Activated T-helper 9 cell treated with anti-CD3 and anti-CD28 coated beads, Interleukin-2, amount 50 U/mL, for 16 hours (primary cell): ENCODE measurements around the gene PRKAR2B.
"Not testable (repeated sequence)": the region's sequence is repeated elsewhere in the genome, so short reads cannot be mapped to it uniquely, and the experiment has no call there.

ENCODE experiments used
- DNase-seq: peaks from one replicate; pipeline ENCODE4 v3.0.0-alpha.2; 2020; ENCODE audit warnings: low read depth

PRKAR2B gene

DNA sequence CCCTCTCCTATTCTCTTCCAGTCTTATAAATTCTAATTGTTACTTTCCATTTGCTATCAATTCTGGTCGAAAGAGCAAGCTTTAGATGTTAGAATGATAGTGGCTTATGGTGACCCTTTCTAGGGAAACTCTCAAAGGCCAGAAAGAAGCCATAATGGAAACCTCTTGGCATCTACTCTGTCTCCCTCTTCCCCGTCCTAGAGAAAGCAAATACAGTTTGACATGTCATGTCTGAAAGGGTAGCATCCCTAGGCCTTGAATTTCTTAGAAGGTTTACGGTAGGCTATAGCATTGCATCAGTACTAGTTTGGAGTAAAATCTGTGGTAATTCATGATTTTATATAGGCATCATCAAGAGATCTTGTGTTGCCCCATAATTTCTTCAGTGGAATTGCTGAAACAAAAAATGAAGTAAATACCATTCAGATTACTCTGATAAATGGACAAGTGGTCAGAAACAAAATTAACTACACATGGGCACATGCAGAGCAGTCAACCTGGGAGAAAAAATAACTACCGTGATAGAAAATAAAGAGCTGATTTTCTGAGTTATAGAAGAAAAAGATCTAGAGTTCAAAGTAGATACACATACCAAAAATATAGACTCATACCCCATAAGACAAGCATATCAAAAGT is 4.4 kb downstream of the PRKAR2B start:
- DNase-seq, result no peak

GRCh38 chr7:107049480-107049879 is 5.0 kb downstream of the PRKAR2B start:
- DNase-seq, result no peak

GRCh38 chr7:107049971-107050532 is 5.5 kb downstream of the PRKAR2B start:
- no peak for DNase-seq

DNA sequence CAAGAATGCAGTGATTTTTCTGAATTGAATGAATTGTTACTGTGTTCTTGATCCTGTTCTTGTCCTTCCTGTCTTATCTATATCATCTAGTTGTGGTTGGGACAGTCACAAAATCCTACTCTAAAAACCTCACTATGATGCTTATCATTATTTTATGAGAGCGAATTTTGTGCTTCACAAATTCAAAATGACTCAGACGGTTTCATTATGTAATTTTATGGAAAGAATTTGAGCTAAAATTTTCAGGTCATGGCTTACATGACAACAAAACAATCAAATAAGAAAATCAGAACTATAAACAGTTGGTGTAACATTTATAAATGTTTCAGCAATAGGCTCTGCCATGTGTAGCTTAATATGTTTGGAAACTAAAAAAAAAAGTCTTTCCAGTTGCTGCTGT is 6.9 kb downstream of the PRKAR2B start:
- DNase-seq, result no peak

GRCh38 chr7:107054965-107055364 is 10.5 kb downstream of the PRKAR2B start:
- DNase-seq, result not testable (repeated sequence)

DNA sequence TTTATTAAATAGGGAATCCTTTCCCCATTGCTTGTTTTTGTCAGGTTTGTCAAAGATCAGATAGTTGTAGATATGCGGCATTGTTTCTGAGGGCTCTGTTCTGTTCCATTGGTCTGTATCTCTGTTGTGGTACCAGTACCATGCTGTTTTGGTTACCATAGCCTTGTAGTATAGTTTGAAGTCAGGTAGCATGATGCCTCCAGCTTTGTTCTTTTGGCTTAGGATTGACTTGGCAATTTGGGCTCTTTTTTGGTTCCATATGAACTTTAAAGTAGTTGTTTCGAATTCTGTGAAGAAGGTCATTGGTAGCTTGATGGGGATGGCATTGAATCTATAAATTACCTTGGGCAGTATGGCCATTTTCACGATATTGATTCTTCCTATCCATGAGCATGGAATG is 11.6 kb downstream of the PRKAR2B start:
- DNase-seq, result not testable (repeated sequence)

DNA sequence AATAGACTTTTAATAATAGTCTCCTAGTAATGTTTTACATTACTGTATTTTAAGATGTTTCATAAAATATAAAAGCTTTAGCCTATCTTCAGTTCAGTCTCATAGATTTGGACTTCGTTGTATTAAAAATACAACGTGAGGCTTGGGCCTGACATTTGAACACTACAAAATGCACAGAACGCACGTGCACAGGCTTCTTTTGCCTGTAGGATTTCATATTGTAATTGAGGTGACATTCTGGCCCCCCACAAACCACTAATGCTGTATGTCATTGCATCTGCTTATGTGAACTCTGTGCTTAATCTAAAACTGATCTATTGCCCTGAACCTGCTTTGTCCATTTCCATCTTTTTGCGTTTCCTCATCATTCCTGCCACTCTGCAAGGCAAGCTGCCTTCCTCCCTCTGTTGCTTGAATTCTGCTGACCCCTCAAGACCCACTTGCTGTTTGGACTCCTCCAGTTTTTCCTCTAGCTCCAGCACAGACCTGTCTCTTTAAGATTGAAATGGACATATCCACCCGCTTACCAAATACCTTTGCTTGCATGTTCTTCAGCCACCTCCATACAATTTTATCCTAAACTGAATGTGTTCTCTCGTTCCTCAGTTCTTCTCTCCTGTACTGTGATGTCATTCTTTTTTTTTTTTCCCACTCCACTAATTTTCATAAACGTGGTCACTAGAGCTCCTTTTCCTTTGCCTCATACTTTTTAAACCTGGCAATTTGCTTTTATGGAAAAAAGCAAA is 12.4 kb downstream of the PRKAR2B start:
- DNase-seq, result no peak

DNA sequence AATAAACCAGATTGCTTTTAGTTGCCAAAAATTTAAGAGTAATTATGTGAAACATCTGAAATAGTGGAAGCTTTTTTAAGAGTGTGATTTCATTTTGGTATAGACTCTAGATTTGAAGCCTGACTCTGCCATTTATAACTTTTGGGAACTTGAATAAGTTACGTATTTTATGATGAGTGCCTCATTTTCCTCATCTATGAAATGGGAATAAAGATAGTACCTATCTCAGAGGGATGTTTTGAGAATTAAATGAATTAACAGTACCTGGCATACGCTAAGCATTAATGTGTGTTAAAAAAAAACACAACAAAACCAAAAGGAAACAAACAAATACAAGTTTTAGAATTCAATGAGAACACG is 12.9 kb downstream of the PRKAR2B start:
- DNase-seq, result no peak

- no peak for DNase-seq
Observed at GRCh38 chr7:107059468-107059867, 15.0 kb downstream of the PRKAR2B start.

- no peak for DNase-seq
Observed at GRCh38 chr7:107063245-107064120, 19.0 kb downstream of the PRKAR2B start.

DNA sequence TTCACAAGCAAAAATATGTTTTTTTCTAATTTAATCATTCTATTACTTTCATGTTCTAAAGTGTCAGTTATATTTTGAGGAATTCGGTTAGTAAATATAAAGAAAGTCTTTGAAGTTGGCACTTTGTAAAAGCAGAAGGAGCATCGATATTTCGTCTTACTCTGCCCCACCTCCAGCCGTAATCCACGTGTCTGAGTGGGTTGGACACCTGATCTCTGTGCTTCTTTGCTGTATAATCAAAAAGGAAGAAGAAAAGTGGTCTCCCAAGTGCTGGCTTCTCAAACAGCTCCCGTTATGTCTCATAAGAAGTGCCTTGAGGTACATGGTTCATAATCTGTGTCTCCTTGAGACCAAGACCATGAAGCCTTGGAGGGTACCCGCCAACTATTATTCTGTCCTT is 19.8 kb downstream of the PRKAR2B start:
- no peak for DNase-seq

DNA sequence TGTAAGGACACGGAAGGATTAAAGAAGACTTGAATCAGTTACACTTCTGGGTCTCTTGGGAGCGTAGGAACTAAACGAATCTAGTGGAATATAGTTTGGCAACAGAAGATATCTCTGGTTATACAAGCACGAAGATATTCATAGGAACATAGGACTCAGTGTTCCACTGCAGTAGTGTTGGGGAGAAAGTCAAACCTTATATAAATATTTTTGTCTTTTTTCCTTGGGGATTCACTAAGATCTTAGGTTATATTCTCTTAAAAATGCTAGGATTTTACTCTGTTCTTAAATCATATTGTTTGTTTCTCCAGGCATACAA is 21.4 kb downstream of the PRKAR2B start:
- no peak for DNase-seq

DNA sequence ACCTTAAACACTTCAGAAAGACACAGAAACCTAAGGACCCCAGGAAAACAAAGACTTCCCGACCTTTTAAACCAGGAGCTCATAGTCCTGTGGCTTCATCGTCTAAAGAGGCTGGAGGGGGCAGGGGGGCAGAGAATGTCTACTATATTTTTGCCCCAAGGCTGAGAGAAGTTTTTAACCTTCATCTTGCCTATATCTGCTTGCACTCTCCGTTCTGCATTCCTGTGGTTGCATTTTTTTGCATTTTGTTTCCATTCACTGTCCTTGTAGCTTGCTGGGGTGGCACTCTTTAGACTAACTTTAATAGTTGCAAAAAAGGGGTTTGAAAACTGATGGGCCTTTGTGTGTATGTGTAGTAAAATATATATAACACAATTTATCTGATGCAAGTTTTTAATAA is 23.7 kb downstream of the PRKAR2B start:
- DNase-seq, result no peak

GRCh38 chr7:107069457-107069856 is 25.0 kb downstream of the PRKAR2B start:
- no peak for DNase-seq

DNA sequence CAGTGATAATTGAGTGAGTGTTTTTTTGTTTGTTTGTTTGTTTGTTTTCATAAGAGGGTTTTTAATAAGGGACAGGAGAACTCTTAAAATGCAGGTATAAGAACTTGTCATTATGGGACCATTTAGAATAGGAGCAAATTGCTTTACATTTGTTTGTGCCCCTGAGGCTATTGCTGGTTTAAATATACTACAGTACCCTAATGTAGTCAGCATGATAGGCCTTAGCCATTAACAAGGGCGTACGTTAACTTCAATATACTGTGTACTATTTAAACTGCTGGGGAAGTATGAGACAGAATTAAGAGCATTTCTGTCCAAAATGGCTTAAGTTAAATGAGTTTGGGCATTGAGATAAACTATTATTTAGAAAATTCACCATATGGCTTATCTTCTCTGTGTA is 26.2 kb downstream of the PRKAR2B start:
- DNase-seq, result no peak

DNA sequence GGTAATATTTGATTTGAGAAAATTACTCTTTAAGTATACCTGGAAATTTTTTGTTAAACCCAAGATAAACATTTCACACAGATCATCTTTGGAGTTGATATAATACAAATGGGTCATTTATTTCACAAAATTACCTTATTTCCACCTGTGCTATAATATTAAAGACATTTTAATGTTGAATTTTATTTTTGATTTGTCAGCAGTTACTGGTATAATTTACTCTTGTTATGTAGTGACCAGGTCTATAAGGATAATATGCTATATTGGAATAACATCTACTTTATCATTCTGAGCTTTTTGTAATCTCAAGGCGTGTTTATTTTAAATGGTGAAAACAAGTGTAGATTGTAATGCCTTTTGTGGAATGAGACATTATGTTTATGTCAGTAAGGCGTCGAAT is 26.6 kb downstream of the PRKAR2B start:
- no peak for DNase-seq

DNA sequence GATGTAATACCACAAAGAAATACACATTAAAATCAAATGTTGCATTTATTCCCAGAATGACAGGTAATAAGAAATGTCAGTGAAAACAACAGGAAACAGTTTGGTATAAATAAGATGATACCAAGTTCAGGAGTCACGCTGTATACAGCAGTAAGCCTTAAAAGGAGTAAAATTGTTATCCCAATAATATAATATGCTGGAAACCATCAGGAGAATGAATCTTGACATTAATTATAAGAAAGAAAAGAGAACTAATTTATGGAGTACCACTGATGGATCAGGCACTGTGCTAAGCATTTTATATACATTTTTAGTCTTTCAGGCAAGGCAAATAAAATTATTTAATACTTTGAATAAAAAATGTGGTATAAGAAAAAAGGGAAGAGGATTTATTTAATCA is 27.6 kb downstream of the PRKAR2B start:
- no peak for DNase-seq

- no peak for DNase-seq
Observed at GRCh38 chr7:107075863-107076574, 31.5 kb downstream of the PRKAR2B start.

DNA sequence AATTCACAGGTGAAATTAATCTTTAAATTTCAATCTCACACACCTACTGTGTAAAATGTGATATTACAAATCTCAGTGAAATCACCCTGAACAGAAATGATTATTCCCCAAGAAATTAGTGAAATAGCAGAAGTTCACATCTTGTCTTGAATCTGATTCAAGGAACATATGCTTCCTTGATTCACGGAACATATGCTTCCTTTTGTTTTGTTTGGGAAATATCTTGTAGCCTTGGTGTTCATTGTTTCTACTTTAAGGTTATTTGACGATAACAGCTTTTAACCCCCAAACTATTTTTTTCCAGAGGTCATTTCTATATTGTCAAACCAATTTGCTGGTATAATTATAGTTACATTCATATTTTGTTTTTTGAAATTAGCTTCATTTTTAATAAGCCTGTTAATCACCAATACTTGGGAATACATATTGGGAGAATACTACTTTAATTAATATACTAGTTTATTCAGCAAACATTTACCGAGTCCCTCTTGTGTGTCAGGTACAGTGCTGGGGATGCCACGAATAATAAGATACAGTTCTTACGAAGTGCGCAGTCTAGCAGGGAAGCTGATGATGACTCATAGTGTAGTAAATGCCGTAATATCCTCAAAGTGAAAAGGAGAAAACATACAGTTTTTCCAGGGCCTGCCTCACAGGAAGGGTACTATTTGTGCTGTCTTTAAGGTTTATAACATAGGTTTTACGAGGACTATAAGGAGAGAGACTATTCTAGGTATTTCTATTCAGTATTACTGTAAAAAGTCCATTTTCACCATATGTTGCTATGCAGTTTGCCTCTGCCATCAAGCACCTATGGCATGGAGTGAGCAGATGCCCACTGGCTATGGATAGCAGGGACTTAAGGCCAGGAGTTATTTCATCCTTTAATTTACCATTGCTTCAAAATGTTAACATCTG is 32.5 kb downstream of the PRKAR2B start:
- DNase-seq, result no peak

DNA sequence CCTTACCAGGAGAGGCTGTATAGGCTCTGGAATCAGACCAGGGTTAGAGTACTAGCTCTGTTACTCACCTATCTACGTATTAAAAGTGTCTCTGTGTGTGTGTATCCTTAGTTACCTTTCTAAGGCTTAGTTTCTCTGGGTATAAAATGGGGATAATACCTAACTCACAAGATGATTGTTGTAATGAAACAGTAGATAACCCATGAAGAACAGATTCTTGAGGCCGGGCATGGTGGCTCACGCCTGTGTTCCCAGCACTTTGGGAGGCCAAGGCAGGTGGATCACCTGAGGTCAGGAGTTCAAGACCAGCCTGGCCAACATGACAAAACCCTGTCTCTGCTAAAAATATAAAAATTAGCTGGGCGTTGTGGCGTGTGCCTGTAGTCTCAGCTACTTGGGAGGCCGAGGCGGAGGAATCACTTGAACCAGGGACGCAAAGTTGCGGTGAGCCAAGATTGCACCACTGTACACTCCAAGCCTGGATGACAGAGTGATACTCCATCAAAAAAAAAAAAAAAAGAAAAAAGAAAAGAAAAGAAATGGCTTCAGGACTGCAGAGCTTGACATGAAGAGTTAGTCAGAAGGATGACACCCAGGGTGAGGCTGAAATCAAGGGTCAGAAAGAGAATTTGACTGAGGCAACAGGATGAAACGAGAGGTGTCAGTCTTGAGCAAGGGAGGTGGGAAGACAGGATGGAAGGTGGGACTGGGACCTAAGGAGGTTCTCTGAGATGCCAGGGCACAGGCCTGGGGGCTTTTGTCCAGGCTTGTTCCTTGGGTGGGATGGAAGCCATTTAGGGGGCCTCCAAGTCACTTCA is 33.4 kb downstream of the PRKAR2B start:
- no peak for DNase-seq
